Transverse colon (tissue), 4 donors: ENCODE measurements around the gene OR10G3. TPM values are rescaled to one million over a fixed set of nuclear protein-coding genes. Genes with fewer than 3 reads are reported as not detected.

Source experiments
- DNase-seq: peaks from one replicate; pipeline ENCODE4 v3.0.0-alpha.2; 2019
- H3K27ac ChIP-seq, 4 donors: fragments of 200-600 bp; sonication (generic); 2 replicates each; pipeline ENCODE4 v1.5.1; 2016 to 2018; ENCODE audit warnings: inconsistent platforms in 4 of 4
- H3K27me3 ChIP-seq: fragments of 200-600 bp; sonication (generic); 2 replicates; pipeline ENCODE4 v1.5.1; 2017; ENCODE audit warnings: inconsistent platforms
- H3K36me3 ChIP-seq, 4 donors: fragments of 200-600 bp; sonication (generic); 2 replicates each; pipeline ENCODE4 v1.5.1; 2017 to 2019; ENCODE audit warnings: inconsistent platforms in 4 of 4
- H3K4me1 ChIP-seq, 4 donors: fragments of 200-600 bp; sonication (generic); 2 replicates each; pipeline ENCODE4 v1.5.1; 2017 to 2020; ENCODE audit warnings: inconsistent platforms in 4 of 4
- H3K4me3 ChIP-seq, 4 donors: fragments of 200-600 bp; sonication (generic); 1 replicate in 1 of 4; 2 replicates in 3 of 4; pipeline versions ENCODE4 v1.5.1 to v1.6.1; 2017 to 2019; ENCODE audit warnings: inconsistent platforms in 4 of 4
- H3K9me3 ChIP-seq, 2 donors: fragments of 200-600 bp; sonication (generic); 2 replicates each; pipeline ENCODE4 v1.5.1; 2017 to 2019; ENCODE audit warnings: inconsistent platforms in 2 of 2
- EP300 ChIP-seq: sonication (generic); formaldehyde crosslinking; IDR thresholded peaks from one replicate; pipeline ENCODE4 v1.6.1; 2017; ENCODE audit warnings: antibody characterized with exemption, low read depth
- POLR2A ChIP-seq: fragments of 450-650 bp; IDR thresholded peaks from one replicate; pipeline ENCODE4 v1.6.1; 2016; ENCODE audit warnings: antibody characterized with exemption, mild to moderate bottlenecking, moderate library complexity
- POLR2AphosphoS5 ChIP-seq, 3 donors: sonication (generic); formaldehyde crosslinking; IDR thresholded peaks; one replicate each; pipeline ENCODE4 v1.6.1; 2016; ENCODE audit warnings: antibody characterized with exemption in 3 of 3
- WGBS, 2 donors: methylation state at CpG; one replicate each; pipeline ENCODE4 v1.1.5; 2018; ENCODE audit warnings: low coverage in 1 of 2; 5-methylcytosine and 5-hydroxymethylcytosine counted together
- in situ Hi-C, 4 donors: fragments of 200-750 bp; cut with MboI; loops; one replicate each; pipeline versions ENCODE4 v1.15.0 to v1.15.1; 2017; ENCODE audit warnings: low sequenced_read_pairs in 3 of 4, low pct_ligation_motif_present in 1 of 4, low pct_unique_long_range_greater_than_20kb in 1 of 4
- intact Hi-C: fragments of 100-400 bp; cut with DNase I; formaldehyde crosslinking; loops from one replicate; pipeline ENCODE4 v1.15.1; 2023; ENCODE audit warnings: low total_unique reads
- total RNA-seq, 4 donors: library from RNA; depleted of rRNA; stranded (reverse); fragments of >200 nt; gene quantifications; one replicate each; pipeline ENCODE4 v1.1.0, GENCODE V29; 2016
- TF ChIP-seq, protein P1 (sequence below), 5 experiments: fragments of 200-600 bp in 3 of 5; fragments of 450-650 bp in 2 of 5; sonication (generic) in 3 of 5; IDR thresholded peaks; 1 replicate in 2 of 5; 2 replicates in 3 of 5; pipeline ENCODE4 v1.5.1; 2016 to 2017; ENCODE audit warnings: antibody characterized with exemption in 5 of 5, inconsistent platforms in 3 of 5, mild to moderate bottlenecking in 2 of 5, moderate library complexity in 1 of 5

Gene OR10G3
- total RNA-seq, 4 donors from 2014 or later = not detected

DNA sequence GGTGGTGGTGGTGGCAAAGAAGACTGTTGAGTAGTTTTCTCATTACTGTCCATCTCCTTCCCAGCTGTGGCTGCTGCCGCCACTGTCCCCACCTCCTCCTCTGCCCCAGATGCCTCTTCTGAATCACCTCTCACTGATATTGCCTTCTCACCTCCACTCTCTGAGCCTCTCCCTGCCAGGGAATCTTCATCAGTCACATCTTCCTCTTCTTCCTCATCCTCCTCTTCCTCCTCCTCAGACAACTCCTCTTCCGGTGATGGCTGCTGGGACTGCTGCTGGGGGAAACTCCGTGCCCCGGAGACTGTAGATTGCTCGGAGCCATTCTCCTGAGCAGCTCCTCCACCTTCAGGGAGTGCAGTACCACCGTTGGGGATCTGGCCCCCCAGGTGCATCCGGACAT is 56.7 kb downstream of the OR10G3 start:
- DNase-seq = no peak
- Histone ChIP-seq H3K4me1 (peaks cover 0 to 15% (median 3%) of the 10 kb centered on the region in 4 donors), H3K36me3 (no peaks in the 10 kb centered on the region), H3K9me3 (no peaks in the 10 kb centered on the region), H3K27me3 (no peaks in the 10 kb centered on the region), H3K27ac (no peak overlapping the region), H3K4me3 (no peak overlapping the region)
- intact Hi-C loops = no loop called here
- TF ChIP-seq POLR2AphosphoS5 (IDR thresholded peaks at IDR 0.05) (no peak), EP300 (no peak), POLR2A (no peak)
- TF ChIP-seq, protein P1, sequence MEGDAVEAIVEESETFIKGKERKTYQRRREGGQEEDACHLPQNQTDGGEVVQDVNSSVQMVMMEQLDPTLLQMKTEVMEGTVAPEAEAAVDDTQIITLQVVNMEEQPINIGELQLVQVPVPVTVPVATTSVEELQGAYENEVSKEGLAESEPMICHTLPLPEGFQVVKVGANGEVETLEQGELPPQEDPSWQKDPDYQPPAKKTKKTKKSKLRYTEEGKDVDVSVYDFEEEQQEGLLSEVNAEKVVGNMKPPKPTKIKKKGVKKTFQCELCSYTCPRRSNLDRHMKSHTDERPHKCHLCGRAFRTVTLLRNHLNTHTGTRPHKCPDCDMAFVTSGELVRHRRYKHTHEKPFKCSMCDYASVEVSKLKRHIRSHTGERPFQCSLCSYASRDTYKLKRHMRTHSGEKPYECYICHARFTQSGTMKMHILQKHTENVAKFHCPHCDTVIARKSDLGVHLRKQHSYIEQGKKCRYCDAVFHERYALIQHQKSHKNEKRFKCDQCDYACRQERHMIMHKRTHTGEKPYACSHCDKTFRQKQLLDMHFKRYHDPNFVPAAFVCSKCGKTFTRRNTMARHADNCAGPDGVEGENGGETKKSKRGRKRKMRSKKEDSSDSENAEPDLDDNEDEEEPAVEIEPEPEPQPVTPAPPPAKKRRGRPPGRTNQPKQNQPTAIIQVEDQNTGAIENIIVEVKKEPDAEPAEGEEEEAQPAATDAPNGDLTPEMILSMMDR (IDR thresholded peaks at IDR 0.05) = no peak
- WGBS, 2 donors = 89 to 91% methylated on average over 4 to 7 of the region's 7 CpGs
- in situ Hi-C loops = no loop called here

DNA sequence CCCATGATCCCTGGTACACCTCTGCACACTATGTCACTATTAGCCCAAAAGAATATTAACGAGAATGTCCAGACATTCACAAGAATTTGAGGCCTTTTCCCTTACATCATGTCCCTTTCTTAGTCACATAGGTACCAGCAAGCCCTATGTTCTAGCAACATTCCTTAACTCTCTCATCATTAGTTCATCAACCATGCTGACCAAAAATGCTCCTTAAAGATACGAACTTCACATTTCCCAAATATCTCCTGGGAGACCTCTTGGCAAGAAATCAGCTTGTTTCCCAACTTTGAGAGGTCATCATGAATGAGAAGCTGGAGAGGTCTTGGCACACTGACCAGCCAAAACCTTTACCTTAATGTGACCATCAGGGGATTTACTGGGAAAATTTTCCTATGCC is 58.4 kb downstream of the OR10G3 start:
- Histone ChIP-seq H3K27ac (no peak overlapping the region), H3K4me1 (peaks cover 0 to 9% (median under 1%) of the 10 kb centered on the region in 4 donors), H3K9me3 (no peaks in the 10 kb centered on the region), H3K4me3 (no peak overlapping the region), H3K36me3 (no peaks in the 10 kb centered on the region), H3K27me3 (no peaks in the 10 kb centered on the region)
- intact Hi-C loops = no loop called here
- DNase-seq = no peak
- no peak for TF ChIP-seq EP300
- TF ChIP-seq, protein P1 (IDR thresholded peaks at IDR 0.05) = no peak
- TF ChIP-seq POLR2AphosphoS5 (IDR thresholded peaks at IDR 0.05) = no peak
- no peak for TF ChIP-seq POLR2A
- 73% methylated on average over 2 of the region's 2 CpGs; no CpG with 5 or more reads in 1 of the 2 donors for WGBS, 2 donors
- in situ Hi-C loops = no loop called here

DNA sequence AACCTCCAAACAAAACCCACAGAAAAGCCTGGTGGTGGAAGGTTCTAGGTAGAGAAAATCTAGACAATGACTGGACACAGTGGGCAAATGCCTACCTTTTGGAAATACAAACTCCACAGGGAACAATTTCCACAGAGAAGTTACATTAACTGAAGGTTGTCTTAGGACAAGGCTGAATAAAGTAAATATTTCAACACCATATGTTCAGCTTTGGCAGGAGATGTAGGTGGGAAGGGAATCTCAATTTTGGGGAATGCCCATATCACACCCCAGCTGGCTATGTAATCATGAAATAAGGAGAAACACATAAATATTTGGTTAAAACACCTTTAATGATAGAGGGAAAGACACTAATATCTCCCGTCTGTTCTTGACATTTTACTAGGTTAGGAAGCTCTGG is 59.1 kb downstream of the OR10G3 start:
- DNase-seq = no peak
- Histone ChIP-seq H3K4me3 (no peak overlapping the region), H3K27ac (no peak overlapping the region), H3K27me3 (no peaks in the 10 kb centered on the region), H3K4me1 (peaks cover 0 to 5% (median 0%) of the 10 kb centered on the region in 4 donors), H3K9me3 (no peaks in the 10 kb centered on the region), H3K36me3 (no peaks in the 10 kb centered on the region)
- intact Hi-C loops = no loop called here
- WGBS, 2 donors = 83 to 95% methylated on average over 1 of the region's 1 CpG
- in situ Hi-C loops = no loop called here
- TF ChIP-seq POLR2AphosphoS5 (IDR thresholded peaks at IDR 0.05) = no peak
- TF ChIP-seq, protein P1 (IDR thresholded peaks at IDR 0.05) = no peak

DNA sequence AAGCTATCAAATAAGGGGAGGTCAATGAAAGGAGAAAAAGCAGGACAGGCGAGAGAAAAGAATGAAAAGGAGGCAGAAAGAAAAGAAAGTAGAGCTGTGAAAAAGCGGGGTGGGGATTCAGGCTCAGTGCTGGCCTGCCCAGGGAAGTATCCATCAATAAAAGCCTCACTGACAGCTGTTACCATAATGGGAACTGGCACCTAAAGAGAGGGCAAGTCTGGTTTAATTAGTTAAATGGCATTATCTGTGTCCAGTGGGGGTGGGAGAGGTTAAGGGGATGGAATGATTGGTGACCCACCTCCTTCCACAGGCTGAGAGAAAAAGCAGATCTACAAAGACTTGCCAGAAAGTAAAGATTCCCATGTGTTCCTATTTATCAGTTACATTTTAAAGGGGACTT is 61.2 kb downstream of the OR10G3 start:
- in situ Hi-C loops (no loop called here), intact Hi-C loops (no loop called here)
- no peaks in the 10 kb centered on the region for H3K4me1 ChIP-seq
- DNase-seq = no peak
- no peak overlapping the region for H3K4me3 ChIP-seq
- H3K9me3 ChIP-seq = no peaks in the 10 kb centered on the region
- no peaks in the 10 kb centered on the region for H3K36me3 ChIP-seq
- no peak overlapping the region for H3K27ac ChIP-seq
- 77 to 83% methylated on average over 1 to 2 of the region's 2 CpGs for WGBS, 2 donors
- no peaks in the 10 kb centered on the region for H3K27me3 ChIP-seq
- TF ChIP-seq POLR2AphosphoS5 (IDR thresholded peaks at IDR 0.05) (no peak), POLR2A (no peak), EP300 (no peak)
- TF ChIP-seq, protein P1 (IDR thresholded peaks at IDR 0.05) = no peak

Other genes with a start within 250 kb of the OR10G3 start
- 10 to 100 TPM; 21.5 to 43.5 (median 36.4) TPM for gene SUPT16H, start 196.1 kb downstream of the OR10G3 start, total RNA-seq
- 10 to 100 TPM; 46.2 to 59.7 (median 50.8) TPM for gene CHD8, start 124.0 kb downstream of the OR10G3 start, total RNA-seq
- gene RAB2B, start 103.1 kb downstream of the OR10G3 start, total RNA-seq = 10 to 100 TPM in 2 of 4 donors, 1 to 10 TPM in 2; 7.1 to 24.5 (median 13.7) TPM
- gene TOX4, start 102.9 kb downstream of the OR10G3 start, total RNA-seq = 10 to 100 TPM; 30.8 to 76.7 (median 51.5) TPM
- 10 to 100 TPM; 20.2 to 41.9 (median 29.5) TPM for gene METTL3, start 68.7 kb downstream of the OR10G3 start, total RNA-seq
- gene SALL2, start 53.7 kb downstream of the OR10G3 start, total RNA-seq = 10 to 100 TPM in 1 of 4 donors, 1 to 10 TPM in 3; 2.2 to 36.3 (median 4.2) TPM
- gene OR10G2, start 54.9 kb upstream of the OR10G3 start, total RNA-seq = not detected
- not detected for gene OR4E2, start 73.8 kb upstream of the OR10G3 start, total RNA-seq
- not detected for gene OR4E1, start 93.7 kb upstream of the OR10G3 start, total RNA-seq